Mesenchymal stem cell (in vitro differentiated cells and primary cell): ENCODE results near the gene PODXL.

Source experiments
- DNase-seq: peaks from one replicate; pipeline ENCODE4 v3.0.0-alpha.2; 2013
- H2AFZ ChIP-seq: one replicate; pipeline ENCODE4 v1.6.1; 2013; ENCODE audit warnings: low read depth, mild to moderate bottlenecking, control low read depth, inconsistent platforms, low read length, moderate library complexity
- H2AK5ac ChIP-seq: 2 replicates; pipeline ENCODE4 v1.6.1; 2013; ENCODE audit warnings: low read length, moderate library complexity, mild to moderate bottlenecking, inconsistent platforms; ENCODE audit not compliant: severe bottlenecking
- H2BK120ac ChIP-seq: one replicate; pipeline ENCODE4 v1.6.1; 2013; ENCODE audit warnings: low read depth, mild to moderate bottlenecking, inconsistent platforms, low read length, moderate library complexity
- H2BK12ac ChIP-seq, 2 experiments: one replicate each; pipeline ENCODE4 v1.6.1; 2013; ENCODE audit warnings: inconsistent platforms in 2 of 2, low read length in 2 of 2, mild to moderate bottlenecking in 2 of 2, moderate library complexity in 2 of 2, control low read depth in 1 of 2
- H2BK15ac ChIP-seq: one replicate; pipeline ENCODE4 v1.6.1; 2013; ENCODE audit warnings: mild to moderate bottlenecking, low read depth, inconsistent platforms; ENCODE audit not compliant: poor library complexity, severe bottlenecking
- H2BK5ac ChIP-seq: 2 replicates; pipeline ENCODE4 v1.6.1; 2013; ENCODE audit warnings: low read depth, mild to moderate bottlenecking, low read length, control low read depth, inconsistent platforms; ENCODE audit not compliant: poor library complexity, severe bottlenecking
- H3K14ac ChIP-seq, 2 experiments: one replicate each; pipeline ENCODE4 v1.6.1; 2013; ENCODE audit warnings: inconsistent platforms in 2 of 2, low read length in 2 of 2, control low read depth in 1 of 2, mild to moderate bottlenecking in 1 of 2, moderate library complexity in 1 of 2
- H3K18ac ChIP-seq, 2 experiments: one replicate each; pipeline ENCODE4 v1.6.1; 2013; ENCODE audit warnings: inconsistent platforms in 2 of 2, low read length in 2 of 2, control low read depth in 1 of 2, low read depth in 1 of 2, mild to moderate bottlenecking in 1 of 2
- H3K23ac ChIP-seq, 2 experiments: one replicate each; pipeline ENCODE4 v1.6.1; 2013; ENCODE audit warnings: inconsistent platforms in 2 of 2, low read length in 2 of 2, mild to moderate bottlenecking in 2 of 2, moderate library complexity in 2 of 2, control low read depth in 1 of 2
- H3K27ac ChIP-seq: 2 replicates; pipeline ENCODE4 v1.5.1; 2013; ENCODE audit warnings: mild to moderate bottlenecking, moderate library complexity, low read length, control low read depth, inconsistent platforms; ENCODE audit not compliant: poor library complexity, severe bottlenecking
- H3K27me3 ChIP-seq, 2 experiments: 2 replicates each; pipeline versions ENCODE4 v1.6.1 to v1.7.0; 2013; ENCODE audit warnings: low read length in 2 of 2, mild to moderate bottlenecking in 2 of 2, moderate library complexity in 2 of 2, control low read depth in 1 of 2, inconsistent platforms in 1 of 2; ENCODE audit not compliant: control insufficient read depth in 1 of 2, insufficient read depth in 1 of 2
- H3K36me3 ChIP-seq, 2 experiments: 2 replicates each; pipeline versions ENCODE4 v1.6.1 to v1.7.0; 2013; ENCODE audit warnings: low read length in 2 of 2, control low read depth in 1 of 2, inconsistent platforms in 1 of 2, low read depth in 1 of 2, mild to moderate bottlenecking in 1 of 2; ENCODE audit not compliant: insufficient read depth in 2 of 2, control insufficient read depth in 1 of 2
- H3K4ac ChIP-seq, 2 experiments: one replicate each; pipeline ENCODE4 v1.6.1; 2013; ENCODE audit warnings: inconsistent platforms in 2 of 2, low read length in 2 of 2, mild to moderate bottlenecking in 2 of 2, moderate library complexity in 2 of 2, control low read depth in 1 of 2, low read depth in 1 of 2
- H3K4me1 ChIP-seq: 2 replicates; pipeline ENCODE4 v1.6.1; 2013; ENCODE audit warnings: low read depth, low read length, control low read depth; ENCODE audit not compliant: control insufficient read depth, insufficient read depth
- H3K4me2 ChIP-seq: 2 replicates; pipeline ENCODE4 v1.6.1; 2013; ENCODE audit warnings: low read length, mild to moderate bottlenecking, inconsistent platforms; ENCODE audit not compliant: poor library complexity, severe bottlenecking
- H3K4me3 ChIP-seq, 2 experiments: 2 replicates each; pipeline versions ENCODE4 v1.5.1 to v1.7.0; 2013; ENCODE audit warnings: low read length in 2 of 2, mild to moderate bottlenecking in 2 of 2, control low read depth in 1 of 2, low read depth in 1 of 2; ENCODE audit not compliant: insufficient read depth in 1 of 2
- H3K79me1 ChIP-seq: replicated peaks from 2 replicates; pipeline ENCODE4 v1.6.1; 2013; ENCODE audit warnings: mild to moderate bottlenecking, control low read depth, low read length, inconsistent platforms; ENCODE audit not compliant: poor library complexity, severe bottlenecking
- H3K9ac ChIP-seq: 2 replicates; pipeline ENCODE4 v1.7.0; 2013; ENCODE audit warnings: mild to moderate bottlenecking, low read length, moderate library complexity
- H3K9me3 ChIP-seq: 2 replicates; pipeline ENCODE4 v1.7.0; 2013; ENCODE audit warnings: mild to moderate bottlenecking, low read length; ENCODE audit not compliant: control insufficient read depth
- H4K8ac ChIP-seq: one replicate; pipeline ENCODE4 v1.6.1; 2013; ENCODE audit warnings: inconsistent platforms, mild to moderate bottlenecking, low read length, moderate library complexity
- H4K91ac ChIP-seq: one replicate; pipeline ENCODE4 v1.6.1; 2013; ENCODE audit warnings: mild to moderate bottlenecking, low read length, inconsistent platforms
- WGBS: methylation state at CpG from one replicate; pipeline ENCODE4 v1.1.7; 2013; ENCODE audit warnings: mixed read lengths; 5-methylcytosine and 5-hydroxymethylcytosine counted together

The PODXL gene

DNA sequence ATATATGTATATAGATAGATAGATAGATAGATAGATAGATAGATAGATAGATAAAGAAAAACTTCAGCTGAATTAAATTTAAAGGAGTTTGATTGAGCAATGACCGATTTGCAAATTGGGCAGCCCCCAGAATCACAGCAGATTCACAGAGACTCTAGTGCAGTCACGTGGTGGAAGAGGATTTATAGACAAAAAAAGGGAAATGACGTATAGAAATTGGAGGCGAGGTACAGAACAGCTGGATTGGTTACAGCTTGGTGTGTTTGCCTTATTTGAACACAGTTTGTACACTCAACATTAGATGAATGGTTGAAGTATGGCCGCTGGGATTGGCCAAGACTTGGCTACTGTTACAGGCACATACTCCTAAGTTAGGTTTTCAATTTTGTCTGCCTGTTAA is 8.2 kb upstream of the PODXL start:
- H3K18ac ChIP-seq, result no peak overlapping the region
- DNase-seq, result no peak
- no peak overlapping the region for H2BK15ac ChIP-seq
- no peak overlapping the region for H3K23ac ChIP-seq
- H2AK5ac ChIP-seq, result no peak overlapping the region
- H4K8ac ChIP-seq, result no peak overlapping the region
- H2BK120ac ChIP-seq, result no peak overlapping the region
- H3K4me3 ChIP-seq, result no peak overlapping the region
- H3K4ac ChIP-seq, result no peak overlapping the region
- no peak overlapping the region for H2BK12ac ChIP-seq
- no peak overlapping the region for H3K9ac ChIP-seq
- H3K14ac ChIP-seq, result no peak overlapping the region
- WGBS, result 88% methylated on average over 4 of the region's 5 CpGs
- no peak overlapping the region for H4K91ac ChIP-seq
- no peak overlapping the region for H3K27ac ChIP-seq
- H3K4me2 ChIP-seq, result no peak overlapping the region
- no peak overlapping the region for H2AFZ ChIP-seq
- no peaks in the 10 kb centered on the region for H3K9me3 ChIP-seq
- H3K4me1 ChIP-seq, result no peaks in the 10 kb centered on the region
- no peak overlapping the region for H2BK5ac ChIP-seq
- no peaks in the 10 kb centered on the region for H3K36me3 ChIP-seq
- H3K79me1 ChIP-seq, result no peaks in the 10 kb centered on the region
- peaks cover 3 to 14% of the 10 kb centered on the region in 2 experiments for H3K27me3 ChIP-seq

DNA sequence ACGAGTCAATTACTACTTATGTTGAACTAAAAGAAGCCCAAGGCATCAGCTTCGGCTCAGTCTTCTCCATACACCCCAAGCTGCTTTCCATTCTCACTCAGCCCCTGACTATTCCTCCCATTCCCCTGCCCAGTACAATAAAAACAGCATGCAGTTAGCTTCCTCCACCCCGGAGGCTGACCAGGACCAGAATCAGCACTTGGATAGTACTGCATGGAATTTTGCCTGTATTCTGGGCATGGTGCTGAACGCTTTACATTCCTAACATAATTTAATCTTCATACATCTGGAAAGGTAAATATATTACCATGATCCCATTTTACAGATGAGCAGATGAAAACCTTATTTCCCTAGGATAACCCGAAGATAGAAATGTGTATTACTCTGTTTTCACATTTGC is 7.5 kb upstream of the PODXL start:
- no peak overlapping the region for H2AK5ac ChIP-seq
- no peak overlapping the region for H2BK120ac ChIP-seq
- H3K4ac ChIP-seq, result no peak overlapping the region
- 84% methylated on average over 5 of the region's 5 CpGs for WGBS
- H3K27ac ChIP-seq, result no peak overlapping the region
- no peak overlapping the region for H4K8ac ChIP-seq
- no peak overlapping the region for H2BK5ac ChIP-seq
- no peak overlapping the region for H2BK15ac ChIP-seq
- no peaks in the 10 kb centered on the region for H3K9me3 ChIP-seq
- no peak overlapping the region for H2BK12ac ChIP-seq
- no peak overlapping the region for H3K4me2 ChIP-seq
- no peak overlapping the region for H3K14ac ChIP-seq
- no peak overlapping the region for H4K91ac ChIP-seq
- H3K18ac ChIP-seq, result no peak overlapping the region
- H3K36me3 ChIP-seq, result no peaks in the 10 kb centered on the region
- no peak overlapping the region for H2AFZ ChIP-seq
- H3K9ac ChIP-seq, result no peak overlapping the region
- H3K79me1 ChIP-seq, result no peaks in the 10 kb centered on the region
- H3K4me3 ChIP-seq, result no peak overlapping the region
- no peak for DNase-seq
- H3K4me1 ChIP-seq, result no peaks in the 10 kb centered on the region
- no peak overlapping the region for H3K23ac ChIP-seq
- peaks cover 3 to 14% of the 10 kb centered on the region in 2 experiments for H3K27me3 ChIP-seq

DNA sequence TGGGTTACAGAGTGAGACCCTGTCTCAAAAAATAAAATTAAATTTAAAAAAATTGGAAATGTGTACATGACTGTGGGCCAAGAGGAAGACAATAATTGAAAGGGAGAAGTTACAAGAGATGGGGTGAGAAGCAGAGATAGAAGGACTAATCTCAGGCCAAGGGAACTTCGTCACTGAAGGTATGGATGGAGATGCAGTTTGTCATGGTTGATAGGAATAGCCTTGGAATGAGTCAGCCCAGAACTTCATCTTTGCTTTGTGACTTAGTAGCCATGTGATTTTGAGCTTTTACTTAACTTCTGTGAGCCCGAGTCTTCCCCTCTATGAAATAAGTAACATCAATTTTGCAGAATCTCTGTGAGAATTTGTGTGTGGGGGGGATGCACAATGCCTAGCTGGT is 6.5 kb upstream of the PODXL start:
- Histone ChIP-seq H2AK5ac (no peak overlapping the region), H4K91ac (no peak overlapping the region), H3K27me3 (peaks cover 0 to 19% of the 10 kb centered on the region in 2 experiments), H2BK5ac (no peak overlapping the region), H3K9ac (no peak overlapping the region), H3K4ac (no peak overlapping the region), H2BK15ac (no peak overlapping the region), H4K8ac (no peak overlapping the region), H3K27ac (no peak overlapping the region), H2BK12ac (no peak overlapping the region), H3K4me3 (no peak overlapping the region), H3K18ac (no peak overlapping the region), H3K9me3 (no peaks in the 10 kb centered on the region), H2AFZ (no peak overlapping the region), H3K23ac (no peak overlapping the region), H3K4me1 (peaks cover 2% of the 10 kb centered on the region), H3K14ac (no peak overlapping the region), H3K79me1 (no peaks in the 10 kb centered on the region), H2BK120ac (no peak overlapping the region), H3K4me2 (no peak overlapping the region), H3K36me3 (no peaks in the 10 kb centered on the region)
- DNase-seq, result no peak
- WGBS, result 52% methylated on average over 1 of the region's 2 CpGs

DNA sequence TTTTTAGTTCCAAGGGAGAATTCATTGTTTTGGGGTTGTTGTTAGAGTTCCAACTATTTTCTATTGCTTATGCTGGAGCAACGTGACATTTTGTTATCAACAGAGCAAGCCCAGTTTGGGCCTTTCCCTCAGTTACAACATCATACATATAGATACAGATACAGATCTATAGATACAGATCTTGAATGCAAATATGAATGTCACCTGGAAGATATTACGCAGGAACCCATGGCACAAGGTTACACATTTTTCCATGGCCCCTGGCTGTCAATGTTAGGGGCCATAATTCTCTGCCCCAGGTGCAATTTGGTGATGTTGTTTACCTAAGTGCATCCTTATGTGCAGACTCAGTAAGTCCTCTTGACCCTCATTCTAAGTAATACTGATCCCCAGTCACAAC is 3.6 kb upstream of the PODXL start:
- Histone ChIP-seq H3K4me2 (no peak overlapping the region), H4K8ac (no peak overlapping the region), H3K9ac (no peak overlapping the region), H3K23ac (no peak overlapping the region), H3K27me3 (peaks cover 0 to 41% of the 10 kb centered on the region in 2 experiments), H2AK5ac (no peak overlapping the region), H2BK5ac (no peak overlapping the region), H3K14ac (no peak overlapping the region), H3K36me3 (no peaks in the 10 kb centered on the region), H3K4me3 (no peak overlapping the region), H2BK120ac (no peak overlapping the region), H3K4ac (no peak overlapping the region), H3K79me1 (no peaks in the 10 kb centered on the region), H2BK12ac (no peak overlapping the region), H3K9me3 (no peaks in the 10 kb centered on the region), H3K4me1 (peaks cover 17% of the 10 kb centered on the region), H4K91ac (no peak overlapping the region), H3K27ac (no peak overlapping the region), H2BK15ac (no peak overlapping the region), H2AFZ (no peak overlapping the region), H3K18ac (no peak overlapping the region)
- WGBS, result 95% methylated on average over 1 of the region's 2 CpGs
- no peak for DNase-seq
